H1 (cell line): ENCODE results near the gene HYDIN. TPM values are rescaled to one million over a fixed set of nuclear protein-coding genes. Genes with fewer than 3 reads are reported as not detected.

Source experiments
- CTCF ChIP-seq, 3 experiments: IDR thresholded peaks; 1 replicate in 2 of 3; 2 replicates in 1 of 3; pipeline versions ENCODE4 v1.5.1 to v1.6.1; 2011; ENCODE audit warnings: low read length in 3 of 3, mild to moderate bottlenecking in 3 of 3, inconsistent platforms in 2 of 3, low read depth in 1 of 3, moderate library complexity in 1 of 3; ENCODE audit not compliant: insufficient read depth in 1 of 3; ENCODE audit errors: control extremely low read depth in 1 of 3
- GABPA ChIP-seq: IDR thresholded peaks from 2 replicates; pipeline ENCODE4 v1.6.1; 2011; ENCODE audit warnings: mild to moderate bottlenecking, low read length, moderate library complexity, borderline replicate concordance; ENCODE audit not compliant: insufficient read depth
- JUND ChIP-seq: IDR thresholded peaks from 2 replicates; pipeline ENCODE4 v1.6.1; 2011; ENCODE audit warnings: mild to moderate bottlenecking, improper control_type of control experiment, low read length
- MAX ChIP-seq: IDR thresholded peaks from 2 replicates; pipeline ENCODE4 v1.6.1; 2012; ENCODE audit warnings: inconsistent platforms
- POLR2A ChIP-seq, 2 experiments: IDR thresholded peaks; 1 replicate in 1 of 2; 2 replicates in 1 of 2; pipeline ENCODE4 v1.6.1; 2011; ENCODE audit warnings: low read depth in 2 of 2, low read length in 2 of 2, mild to moderate bottlenecking in 2 of 2; ENCODE audit errors: control extremely low read depth in 1 of 2
- SP2 ChIP-seq: IDR thresholded peaks from 2 replicates; pipeline ENCODE4 v1.6.1; 2012; ENCODE audit warnings: mild to moderate bottlenecking, low read length, inconsistent platforms
- TAF1 ChIP-seq: IDR thresholded peaks from 2 replicates; pipeline ENCODE4 v1.6.1; 2011; ENCODE audit warnings: mild to moderate bottlenecking, low read depth, low read length
- polyA plus RNA-seq, 7 experiments: library from polyadenylated mRNA; depleted of rRNA in 3 of 7; stranded (reverse) in 5 of 7; unstranded in 2 of 7; fragments of >200 nt in 5 of 7; fragments of 200-250 nt in 2 of 7; gene quantifications; 1 replicate in 5 of 7; 2 replicates in 1 of 7; 4 replicates in 1 of 7; pipeline versions ENCODE4 v1.2.1 to v1.2.3, GENCODE V29; 2011 to 2013; ENCODE audit warnings: missing spikeins in 2 of 7, mixed read lengths in 2 of 7
- total RNA-seq: library from RNA; stranded (reverse); fragmentation: NEBNext Ultra II Directional; extraction: Animal tissue kit (Norgen Biotek cat#: 25700); gene quantifications from 2 replicates; pipeline ENCODE4 v1.2.1, GENCODE V29; 2021

HYDIN gene
- total and polyA plus RNA-seq, 2 of the 8 experiments (the other 6 are each of a cell fraction or from before 2014, with no cell fraction given), result 1.1 to 1.8 TPM

- TF ChIP-seq CTCF (IDR thresholded peaks at IDR 0.05; ENCODE audit: control extremely low read depth in 1 of 3, insufficient read depth in 1 of 3, low read depth in 1 of 3, low read length in 3 of 3) (no peak), MAX (no peak), JUND (no peak), GABPA (no peak), SP2 (no peak), POLR2A (IDR thresholded peaks at IDR 0.05; ENCODE audit: control extremely low read depth in 1 of 2, low read depth in 2 of 2, low read length in 2 of 2) (no peak), TAF1 (no peak)
Measured at GRCh38 chr16:70772493-70772892, 458.0 kb downstream of the HYDIN start (continued).
